ENCODE results near the gene INPP5F.

- TF ChIP-seq ARNTL (CRISPR knock-in tag; IDR thresholded peaks at IDR 0.05; ENCODE audit: borderline replicate concordance, low read depth): no peak
- no peak for TF ChIP-seq PATZ1 (CRISPR knock-in tag; IDR thresholded peaks at IDR 0.05; ENCODE audit: borderline replicate concordance)
- no peak for TF ChIP-seq PPARA (CRISPR knock-in tag; IDR thresholded peaks at IDR 0.05; ENCODE audit: borderline replicate concordance)
- no peak for TF ChIP-seq CREB5 (CRISPR knock-in tag; IDR thresholded peaks at IDR 0.05; ENCODE audit: low read depth)
- no peak for TF ChIP-seq ISL1 (CRISPR knock-in tag; IDR thresholded peaks at IDR 0.05)
- TF ChIP-seq ESRRG (CRISPR knock-in tag; IDR thresholded peaks at IDR 0.05): no peak
- no peak for TF ChIP-seq RARB (CRISPR knock-in tag; IDR thresholded peaks at IDR 0.05)
- no peak for TF ChIP-seq POU6F1 (CRISPR knock-in tag; IDR thresholded peaks at IDR 0.05; ENCODE audit: borderline replicate concordance, low read depth)
These were observed 11.4 kb upstream of the INPP5F start for GRCh38 chr10:119714484-119714816.

Data from SK-N-SH treated with all-trans-retinoic acid at 6 μM for 48 hours (cell line).